ENCODE data around the gene PGA3. TPM values are rescaled to one million over a fixed set of nuclear protein-coding genes. Genes with fewer than 3 reads are reported as not detected.

The PGA3 gene
- total and polyA plus RNA-seq, 2 of the 8 experiments (the other 6 are each of a cell fraction or from before 2014, with no cell fraction given) = not detected

DNA sequence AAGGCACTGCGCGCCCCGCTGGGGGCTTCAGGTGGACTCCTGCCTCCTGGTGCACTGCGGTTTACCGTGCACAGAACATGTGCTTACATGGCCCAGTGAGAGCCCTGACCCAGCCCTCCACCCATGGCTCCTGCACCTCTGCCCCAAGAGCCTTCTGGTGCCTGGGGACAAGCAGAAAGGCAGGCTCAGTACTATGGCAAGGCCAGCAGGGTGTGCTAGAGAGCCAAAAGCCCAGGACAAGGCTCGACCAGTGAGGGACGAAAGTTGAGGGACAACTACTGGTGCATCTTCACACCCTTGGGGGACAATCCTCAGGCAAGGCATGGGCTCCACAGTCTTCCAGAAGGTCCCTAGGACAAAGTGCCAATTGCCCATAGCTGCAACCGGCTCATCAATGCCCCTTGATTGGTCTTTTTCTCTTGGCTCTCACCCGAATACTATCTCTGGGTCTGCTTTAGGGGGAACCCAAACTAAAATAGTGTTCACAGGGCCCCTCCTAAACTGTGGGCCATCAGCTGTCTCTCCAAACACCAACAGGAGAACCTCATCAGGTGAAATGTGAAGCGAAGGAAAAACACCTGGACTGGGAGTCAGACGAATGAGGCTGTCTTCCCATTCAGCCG is 51.2 kb downstream of the PGA3 start:
- Histone ChIP-seq H2BK15ac (ENCODE audit: low read length) (no peak overlapping the region), H3K4me2 (ENCODE audit: insufficient read depth in 1 of 2, low read depth in 2 of 2, low read length in 2 of 2) (no peak overlapping the region), H3K14ac (ENCODE audit: insufficient read length) (no peak overlapping the region), H3K4me1 (replicated peaks in 1 of 4; ENCODE audit: control insufficient read depth in 3 of 4, insufficient read depth in 4 of 4, low read length in 3 of 4) (no peaks in the 10 kb centered on the region; a peak in 1 of 7 replicates), H4K20me1 (replicated peaks in 1 of 2; ENCODE audit: control insufficient read depth in 1 of 2, insufficient read depth in 2 of 2, low read length in 2 of 2) (no peaks in the 10 kb centered on the region), H4K91ac (replicated peaks; ENCODE audit: insufficient read length, low read length) (no peak overlapping the region), H2BK20ac (ENCODE audit: low read length) (no peak overlapping the region), H3K23ac (ENCODE audit: insufficient read length) (no peak overlapping the region), H2BK5ac (ENCODE audit: low read depth, low read length) (no peak overlapping the region), H2AK5ac (ENCODE audit: low read depth, low read length) (no peak overlapping the region), H2BK12ac (ENCODE audit: low read depth, low read length) (no peak overlapping the region), H4K5ac (ENCODE audit: insufficient read length, low read depth, low read length) (no peak overlapping the region), H3K27ac (ENCODE audit: low read depth, low read length) (no peak overlapping the region), H3K9me3 (ENCODE audit: insufficient read depth in 2 of 2, low read depth in 1 of 2, low read length in 1 of 2) (no peaks in the 10 kb centered on the region), H3K56ac (replicated peaks; ENCODE audit: insufficient read length, low read depth, low read length) (no peak overlapping the region), H3K18ac (ENCODE audit: extremely low read depth, low read length) (no peak overlapping the region), H2AFZ (ENCODE audit: low read length) (no peak overlapping the region), H3K36me3 (ENCODE audit: control insufficient read depth in 2 of 4, insufficient read depth in 4 of 4, low read length in 3 of 4) (no peaks in the 10 kb centered on the region), H3K9ac (replicated peaks in 1 of 4; ENCODE audit: extremely low read depth in 1 of 4, low read depth in 3 of 4, low read length in 3 of 4) (no peak overlapping the region), H3K79me1 (ENCODE audit: low read depth, low read length) (no peaks in the 10 kb centered on the region), H4K8ac (ENCODE audit: extremely low read depth, insufficient read depth, low read length) (no peak overlapping the region), H3K4ac (replicated peaks; ENCODE audit: insufficient read length, low read depth, low read length) (no peak overlapping the region), H3K4me3 (ENCODE audit: extremely low read depth in 1 of 4, insufficient read depth in 2 of 4, low read depth in 3 of 4, low read length in 4 of 4) (no peak overlapping the region), H3K79me2 (ENCODE audit: control insufficient read depth in 1 of 2, insufficient read depth in 2 of 2, low read length in 2 of 2) (no peaks in the 10 kb centered on the region), H2BK120ac (replicated peaks; ENCODE audit: low read depth, low read length) (no peak overlapping the region), H3K27me3 (replicated peaks in 1 of 4; ENCODE audit: control insufficient read depth in 3 of 4, extremely low read depth in 1 of 4, insufficient read depth in 3 of 4, low read length in 3 of 4) (no peaks in the 10 kb centered on the region; a peak in 1 of 7 replicates), H3K23me2 (ENCODE audit: low read depth, low read length) (no peaks in the 10 kb centered on the region)
- WGBS, 2 experiments (ENCODE audit: extremely low coverage in 1 of 2, insufficient coverage in 1 of 2, insufficient read length in 1 of 2, insufficient replicate concordance in 2 of 2, low coverage in 1 of 2, low lambda C conversion rate in 2 of 2, missing lambda C conversion rate in 1 of 2) = 69% methylated on average over 12 of the region's 12 CpGs; no CpG with 5 or more reads in 1 of the 2 experiments
- FAIRE-seq (peak; percentile 82), DNase-seq (ENCODE audit: low read depth in 1 of 2, low spot score in 2 of 2) (peak; percentile 38 to 89)
- CTCF ChIA-PET (ENCODE audit: partially characterized antibody) = interaction anchor here (0.7 to 2.7 kb wide), 28 partner anchors 10 to 455 kb away, joined by 3 to 32 read pairs (median 4); partner anchors contain the start of genes TMEM216 and VWCE
- POLR2A ChIA-PET (ENCODE audit: partially characterized antibody) = interaction anchor here (0.9 to 1.4 kb wide), 4 partner anchors 10 to 108 kb away, joined by 3 to 6 read pairs (median 4); partner anchors contain the start of genes CYB561A3 and TMEM138
- no peak for TF ChIP-seq CBX8 (IDR thresholded peaks at IDR 0.05; ENCODE audit: borderline replicate concordance, low read depth, low read length)
- TF ChIP-seq, protein P1, sequence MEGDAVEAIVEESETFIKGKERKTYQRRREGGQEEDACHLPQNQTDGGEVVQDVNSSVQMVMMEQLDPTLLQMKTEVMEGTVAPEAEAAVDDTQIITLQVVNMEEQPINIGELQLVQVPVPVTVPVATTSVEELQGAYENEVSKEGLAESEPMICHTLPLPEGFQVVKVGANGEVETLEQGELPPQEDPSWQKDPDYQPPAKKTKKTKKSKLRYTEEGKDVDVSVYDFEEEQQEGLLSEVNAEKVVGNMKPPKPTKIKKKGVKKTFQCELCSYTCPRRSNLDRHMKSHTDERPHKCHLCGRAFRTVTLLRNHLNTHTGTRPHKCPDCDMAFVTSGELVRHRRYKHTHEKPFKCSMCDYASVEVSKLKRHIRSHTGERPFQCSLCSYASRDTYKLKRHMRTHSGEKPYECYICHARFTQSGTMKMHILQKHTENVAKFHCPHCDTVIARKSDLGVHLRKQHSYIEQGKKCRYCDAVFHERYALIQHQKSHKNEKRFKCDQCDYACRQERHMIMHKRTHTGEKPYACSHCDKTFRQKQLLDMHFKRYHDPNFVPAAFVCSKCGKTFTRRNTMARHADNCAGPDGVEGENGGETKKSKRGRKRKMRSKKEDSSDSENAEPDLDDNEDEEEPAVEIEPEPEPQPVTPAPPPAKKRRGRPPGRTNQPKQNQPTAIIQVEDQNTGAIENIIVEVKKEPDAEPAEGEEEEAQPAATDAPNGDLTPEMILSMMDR (IDR thresholded peaks at IDR 0.05; ENCODE audit: control extremely low read depth in 1 of 3, insufficient read depth in 1 of 3, low read depth in 1 of 3, low read length in 3 of 3) = peak; percentile 89 to 99 (median 99)
- TF ChIP-seq, protein P2, sequence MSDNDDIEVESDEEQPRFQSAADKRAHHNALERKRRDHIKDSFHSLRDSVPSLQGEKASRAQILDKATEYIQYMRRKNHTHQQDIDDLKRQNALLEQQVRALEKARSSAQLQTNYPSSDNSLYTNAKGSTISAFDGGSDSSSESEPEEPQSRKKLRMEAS (IDR thresholded peaks at IDR 0.05) = 0 out of 2 replicates have a peak, but pooled peaks have one; percentile 12
- 0 out of 2 replicates have a peak, but pooled peaks have one; percentile 7 for TF ChIP-seq JUND (IDR thresholded peaks at IDR 0.05; ENCODE audit: low read length)
- TF ChIP-seq KDM5A (IDR thresholded peaks at IDR 0.05; ENCODE audit: low read length) = no peak
- peak; percentile 66 to 84 for TF ChIP-seq RAD21 (IDR thresholded peaks at IDR 0.05 in 1 of 2, conservative IDR thresholded peaks at IDR 0.05 in 1 of 2; ENCODE audit: low read depth in 2 of 2, low read length in 2 of 2)

Measured in H1 (cell line).